ENCODE results near the gene DNMT3B.

The DNMT3B gene

DNA sequence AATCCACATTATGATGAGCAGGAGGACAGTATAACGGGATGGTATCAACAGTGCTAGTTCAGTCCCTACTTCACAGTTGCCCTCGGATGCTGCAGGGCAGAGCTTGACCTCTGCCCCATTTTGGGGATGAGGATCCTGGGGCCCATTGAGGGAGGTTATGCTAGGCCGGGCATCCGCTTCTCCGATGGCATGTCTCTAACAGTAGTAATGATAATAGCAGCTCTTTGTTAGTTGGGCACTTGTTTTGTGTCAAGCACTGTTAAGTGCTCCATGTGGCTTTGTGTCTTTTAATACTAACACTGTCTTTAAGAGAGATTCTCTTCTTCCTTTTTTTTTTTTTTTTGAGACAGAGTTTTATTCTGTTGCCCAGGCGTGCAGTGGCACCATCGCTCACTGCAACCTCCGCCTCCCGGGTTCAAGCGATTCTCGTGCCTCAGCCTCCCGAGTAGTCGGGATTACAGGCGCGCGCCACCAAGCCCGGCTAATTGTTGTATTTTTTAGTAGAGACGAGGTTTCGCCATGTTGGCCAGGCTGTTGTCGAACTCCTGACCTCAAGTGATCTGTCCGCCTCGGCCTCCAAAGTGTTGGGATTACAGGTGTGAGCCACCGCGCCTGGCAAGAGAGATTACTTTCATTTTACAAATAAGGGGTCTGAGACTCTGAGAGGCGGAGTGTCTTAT, 58.7 kb downstream of the DNMT3B start:
- no peaks in the 10 kb centered on the region for H3K27me3 ChIP-seq (ENCODE audit: insufficient read depth, low read length)
- TF ChIP-seq, protein P1, sequence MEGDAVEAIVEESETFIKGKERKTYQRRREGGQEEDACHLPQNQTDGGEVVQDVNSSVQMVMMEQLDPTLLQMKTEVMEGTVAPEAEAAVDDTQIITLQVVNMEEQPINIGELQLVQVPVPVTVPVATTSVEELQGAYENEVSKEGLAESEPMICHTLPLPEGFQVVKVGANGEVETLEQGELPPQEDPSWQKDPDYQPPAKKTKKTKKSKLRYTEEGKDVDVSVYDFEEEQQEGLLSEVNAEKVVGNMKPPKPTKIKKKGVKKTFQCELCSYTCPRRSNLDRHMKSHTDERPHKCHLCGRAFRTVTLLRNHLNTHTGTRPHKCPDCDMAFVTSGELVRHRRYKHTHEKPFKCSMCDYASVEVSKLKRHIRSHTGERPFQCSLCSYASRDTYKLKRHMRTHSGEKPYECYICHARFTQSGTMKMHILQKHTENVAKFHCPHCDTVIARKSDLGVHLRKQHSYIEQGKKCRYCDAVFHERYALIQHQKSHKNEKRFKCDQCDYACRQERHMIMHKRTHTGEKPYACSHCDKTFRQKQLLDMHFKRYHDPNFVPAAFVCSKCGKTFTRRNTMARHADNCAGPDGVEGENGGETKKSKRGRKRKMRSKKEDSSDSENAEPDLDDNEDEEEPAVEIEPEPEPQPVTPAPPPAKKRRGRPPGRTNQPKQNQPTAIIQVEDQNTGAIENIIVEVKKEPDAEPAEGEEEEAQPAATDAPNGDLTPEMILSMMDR (IDR thresholded peaks at IDR 0.05; ENCODE audit: low read length) = no peak
- TF ChIP-seq EZH2 (IDR thresholded peaks at IDR 0.05; ENCODE audit: borderline replicate concordance, low read length) = no peak
- no peak overlapping the region for H2AFZ ChIP-seq (ENCODE audit: low read length)
- H3K9me2 ChIP-seq (ENCODE audit: low read depth, low read length) = no peaks in the 10 kb centered on the region
- peak overlapping the region; percentile 96 for H3K4me3 ChIP-seq (ENCODE audit: low read depth, low read length, poor library complexity, severe bottlenecking)
- H3K9me3 ChIP-seq (ENCODE audit: low read length) = no peaks in the 10 kb centered on the region
- H4K20me1 ChIP-seq (ENCODE audit: insufficient read depth, low read length) = no peaks in the 10 kb centered on the region; the same call in 1 of the 2 replicates
- peak overlapping the region; percentile 98 for H3K4me2 ChIP-seq (ENCODE audit: low read length)
- H3K36me3 ChIP-seq (ENCODE audit: insufficient read depth, low read length) = peaks cover 15% of the 10 kb centered on the region
- H3K4me1 ChIP-seq (ENCODE audit: insufficient read depth, low read length, severe bottlenecking) = peaks cover 39% of the 10 kb centered on the region
- H3K9ac ChIP-seq (ENCODE audit: low read length) = peak overlapping the region; percentile 71
- peaks cover 56% of the 10 kb centered on the region for H3K79me2 ChIP-seq (ENCODE audit: insufficient read depth, low read length)
- H3F3A ChIP-seq (ENCODE audit: insufficient read depth, low read length) = no peaks in the 10 kb centered on the region
- H3K27ac ChIP-seq (ENCODE audit: low read depth, low read length, poor library complexity, severe bottlenecking) = peak overlapping the region; percentile 65

DNA sequence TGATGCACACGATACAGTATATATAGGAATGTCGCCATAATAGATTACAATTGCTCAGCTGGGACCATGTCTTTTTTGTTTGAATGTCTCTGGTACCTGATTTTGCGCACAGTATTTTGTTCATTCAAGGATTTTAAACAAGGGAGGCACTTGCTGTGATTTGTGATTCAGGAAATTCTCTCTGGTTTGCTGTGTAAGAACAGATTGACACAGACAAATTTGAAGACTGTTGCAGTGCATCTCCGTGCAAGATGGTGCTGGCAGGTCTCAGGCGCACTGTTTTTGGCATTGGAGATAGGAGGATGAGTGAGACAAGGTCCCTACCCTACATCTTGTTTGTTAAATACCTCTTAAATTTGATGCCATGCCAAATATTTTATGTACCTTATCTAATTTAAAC, 60.0 kb downstream of the DNMT3B start:
- Histone ChIP-seq H3K4me1 (ENCODE audit: insufficient read depth, low read length, severe bottlenecking) (peaks cover 39% of the 10 kb centered on the region), H3K4me2 (ENCODE audit: low read length) (peak overlapping the region; percentile 98), H4K20me1 (ENCODE audit: insufficient read depth, low read length) (no peaks in the 10 kb centered on the region; the same call in 1 of the 2 replicates), H3K27ac (ENCODE audit: low read depth, low read length, poor library complexity, severe bottlenecking) (no peak overlapping the region), H3F3A (ENCODE audit: insufficient read depth, low read length) (no peaks in the 10 kb centered on the region), H3K9ac (ENCODE audit: low read length) (peak overlapping the region; percentile 37; the same call in 1 of the 2 replicates), H3K27me3 (ENCODE audit: insufficient read depth, low read length) (no peaks in the 10 kb centered on the region), H3K79me2 (ENCODE audit: insufficient read depth, low read length) (peaks cover 63% of the 10 kb centered on the region), H3K9me3 (ENCODE audit: low read length) (no peaks in the 10 kb centered on the region), H3K4me3 (ENCODE audit: low read depth, low read length, poor library complexity, severe bottlenecking) (peak overlapping the region; percentile 96), H2AFZ (ENCODE audit: low read length) (no peak overlapping the region), H3K36me3 (ENCODE audit: insufficient read depth, low read length) (peaks cover 29% of the 10 kb centered on the region), H3K9me2 (ENCODE audit: low read depth, low read length) (no peaks in the 10 kb centered on the region)
- TF ChIP-seq, protein P1 (IDR thresholded peaks at IDR 0.05; ENCODE audit: low read length) = no peak
- TF ChIP-seq EZH2 (IDR thresholded peaks at IDR 0.05; ENCODE audit: borderline replicate concordance, low read length) = no peak

DNA sequence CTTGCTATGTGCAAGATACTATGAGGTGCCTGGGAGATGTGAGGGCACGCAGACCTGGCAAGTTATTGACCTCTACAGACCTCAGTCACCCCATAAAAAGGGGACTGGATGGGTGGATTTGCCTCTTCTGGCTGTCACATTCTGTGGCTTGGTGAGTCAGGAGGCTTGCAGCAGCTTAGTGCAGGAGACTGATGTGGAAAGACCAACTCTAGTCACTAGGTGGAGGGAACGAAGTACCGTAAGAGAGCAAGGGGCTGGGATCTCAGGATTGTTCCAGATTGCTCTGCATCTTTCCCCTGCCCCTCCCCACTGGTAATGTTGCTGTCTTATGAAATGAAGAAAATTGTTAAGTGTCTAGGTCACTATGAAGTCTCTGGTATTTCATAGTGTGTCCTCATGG, 60.9 kb downstream of the DNMT3B start:
- H3K9ac ChIP-seq (ENCODE audit: low read length) = no peak overlapping the region; the same call in 1 of the 2 replicates
- peak overlapping the region; percentile 98; the same call in 1 of the 2 replicates for H3K4me2 ChIP-seq (ENCODE audit: low read length)
- H3K36me3 ChIP-seq (ENCODE audit: insufficient read depth, low read length) = peaks cover 37% of the 10 kb centered on the region
- H3K4me1 ChIP-seq (ENCODE audit: insufficient read depth, low read length, severe bottlenecking) = peaks cover 39% of the 10 kb centered on the region
- H2AFZ ChIP-seq (ENCODE audit: low read length) = no peak overlapping the region
- no peaks in the 10 kb centered on the region; the same call in 1 of the 2 replicates for H4K20me1 ChIP-seq (ENCODE audit: insufficient read depth, low read length)
- no peaks in the 10 kb centered on the region for H3K9me3 ChIP-seq (ENCODE audit: low read length)
- H3F3A ChIP-seq (ENCODE audit: insufficient read depth, low read length) = no peaks in the 10 kb centered on the region
- TF ChIP-seq EZH2 (IDR thresholded peaks at IDR 0.05; ENCODE audit: borderline replicate concordance, low read length) = no peak
- TF ChIP-seq, protein P1 (IDR thresholded peaks at IDR 0.05; ENCODE audit: low read length) = no peak
- H3K9me2 ChIP-seq (ENCODE audit: low read depth, low read length) = no peaks in the 10 kb centered on the region
- no peaks in the 10 kb centered on the region for H3K27me3 ChIP-seq (ENCODE audit: insufficient read depth, low read length)
- peaks cover 69% of the 10 kb centered on the region for H3K79me2 ChIP-seq (ENCODE audit: insufficient read depth, low read length)
- peak overlapping the region; percentile 96 for H3K4me3 ChIP-seq (ENCODE audit: low read depth, low read length, poor library complexity, severe bottlenecking)
- H3K27ac ChIP-seq (ENCODE audit: low read depth, low read length, poor library complexity, severe bottlenecking) = no peak overlapping the region

Data from OCI-LY1 (cell line).